HG03571 (cell line): ENCODE measurements around the gene CUEDC2.
"Not testable (repeated sequence)": the region's sequence is repeated elsewhere in the genome, so short reads cannot be mapped to it uniquely, and the experiment has no call there.

Source experiments
- ATAC-seq: cut with Tn5 transposase; IDR thresholded peaks from one replicate; pipeline ENCODE4 v1.9.1; 2021; ENCODE audit not compliant: unreplicated experiment

CUEDC2 gene

DNA sequence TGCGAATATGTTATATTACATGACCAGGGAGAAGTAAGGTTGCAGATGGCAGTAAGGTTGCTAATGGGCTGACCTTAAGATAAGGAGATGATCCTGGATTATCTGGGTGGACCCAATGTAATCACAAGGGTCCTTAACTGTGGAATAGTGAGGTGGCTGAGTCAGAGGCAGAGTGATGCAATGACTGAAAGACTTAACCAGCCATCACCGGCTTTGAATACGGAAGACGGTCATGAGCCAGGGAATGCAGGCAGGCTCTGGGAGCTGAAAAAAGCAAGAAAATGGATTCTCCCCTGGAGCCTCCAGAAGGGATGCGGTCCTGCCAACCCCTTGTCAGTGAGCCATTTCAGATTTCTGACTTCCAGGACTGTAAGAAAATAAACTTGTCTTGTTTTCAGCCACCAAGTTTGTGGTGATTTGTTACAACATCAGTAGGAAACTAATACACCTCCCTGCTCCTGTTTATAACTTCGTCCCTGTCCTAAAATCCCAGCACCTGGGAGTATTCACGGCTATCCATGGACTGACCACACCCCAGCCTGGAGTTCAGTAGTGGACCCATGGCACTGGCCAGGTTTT is 23.6 kb upstream of the CUEDC2 start:
- ATAC-seq: no peak

- not testable (repeated sequence) for ATAC-seq
These were observed 22.5 kb upstream of the CUEDC2 start for GRCh38 chr10:102454662-102455487.

DNA sequence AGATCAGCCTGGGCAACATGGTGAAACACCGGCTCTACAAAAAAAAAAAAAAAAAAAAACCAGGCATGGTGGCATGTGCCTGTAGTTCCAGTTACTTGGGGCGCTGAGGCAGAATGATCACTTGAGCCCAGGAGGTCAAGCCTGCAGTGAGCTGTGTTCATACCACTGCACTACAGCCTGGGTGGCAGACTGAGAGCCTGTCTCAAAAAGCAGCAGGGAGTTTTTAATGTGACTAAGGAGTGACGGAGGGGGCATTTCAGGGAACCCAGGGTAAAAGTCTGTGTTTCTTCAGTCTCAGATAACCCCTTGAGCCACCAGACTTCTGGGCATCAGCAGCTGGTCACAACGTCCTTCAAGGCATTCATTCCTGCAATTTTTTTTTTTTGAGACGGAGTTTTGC is 21.1 kb upstream of the CUEDC2 start:
- no peak for ATAC-seq

DNA sequence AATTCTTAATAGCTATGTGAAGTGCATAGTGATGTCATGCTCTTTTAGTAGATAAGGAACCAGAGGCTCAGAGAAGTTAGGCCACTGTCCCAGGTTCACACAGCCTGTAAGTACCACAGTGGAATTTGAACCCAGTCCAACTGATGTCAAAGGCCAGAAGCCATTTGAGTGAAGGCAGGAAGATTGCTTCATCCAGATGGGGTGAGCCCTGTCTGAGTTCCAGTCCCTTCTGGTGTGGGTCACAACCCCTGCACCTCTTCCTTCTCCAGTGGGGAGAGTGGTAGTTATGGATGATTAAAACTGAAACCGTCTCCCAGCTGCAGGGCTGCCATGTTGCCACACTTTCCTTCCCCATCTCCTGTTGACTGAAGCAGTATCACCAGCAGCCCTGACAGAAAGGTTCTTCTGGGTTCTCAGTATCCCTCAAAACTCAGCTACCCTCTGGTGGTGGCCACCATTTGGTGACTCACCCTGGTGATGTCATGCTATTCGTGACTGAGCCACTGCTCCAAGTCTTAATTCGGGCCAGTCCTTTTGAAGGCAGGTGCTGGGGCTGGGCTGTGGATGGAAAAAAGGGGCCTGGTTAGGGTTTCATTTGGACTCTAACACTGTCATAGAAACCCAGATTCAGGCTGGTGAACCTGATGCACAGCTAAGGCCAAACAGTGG is 20.4 kb upstream of the CUEDC2 start:
- no peak for ATAC-seq

- no peak for ATAC-seq
These were observed 19.0 kb upstream of the CUEDC2 start, which contains the start of gene C10orf95 for GRCh38 chr10:102451105-102451969. C10orf95 (minus strand) TSS chr10:102451543; CDS start chr10:102451093, 450 bp downstream.

- peak; percentile 78 for ATAC-seq
These were observed 18.2 kb upstream of the CUEDC2 start for GRCh38 chr10:102450374-102451104.

DNA sequence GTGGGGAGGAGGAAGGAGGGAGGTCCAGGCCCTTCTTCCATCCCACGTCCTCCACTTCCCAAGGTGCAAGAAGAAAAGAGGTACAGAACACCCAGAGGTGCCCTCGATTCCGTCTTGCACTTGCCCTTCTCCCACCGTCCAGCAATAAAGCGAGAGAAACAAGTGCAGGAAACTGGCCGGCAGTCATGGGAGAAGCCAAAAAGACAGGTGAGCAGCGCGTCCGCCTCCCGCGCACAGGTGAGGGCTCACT is 17.7 kb upstream of the CUEDC2 start:
- ATAC-seq: peak; percentile 6

- ATAC-seq: peak; percentile 33
These were observed 17.1 kb upstream of the CUEDC2 start for GRCh38 chr10:102449321-102450123.

- no peak for ATAC-seq
These were observed 12.5 kb upstream of the CUEDC2 start for GRCh38 chr10:102444851-102445250.

DNA sequence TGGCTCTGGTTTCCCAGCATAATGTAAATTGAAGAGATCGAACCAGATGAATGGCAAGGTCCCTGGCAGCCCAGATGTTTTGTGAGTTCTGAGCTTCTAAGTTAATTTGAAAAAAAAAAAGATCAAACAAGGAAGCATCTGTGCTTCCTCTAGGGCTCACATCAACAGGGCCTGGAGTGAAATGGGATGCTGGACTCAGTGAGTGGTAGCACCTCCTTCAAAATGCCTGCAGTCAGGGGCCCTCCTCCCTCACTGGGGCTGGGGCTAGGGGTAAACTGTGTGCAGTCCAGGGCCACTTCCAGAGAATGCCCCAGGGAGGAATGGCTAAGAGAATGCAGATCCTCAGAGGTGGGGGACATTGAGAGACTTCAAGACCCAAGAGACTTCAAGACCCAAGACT is 6.0 kb upstream of the CUEDC2 start:
- ATAC-seq: no peak

DNA sequence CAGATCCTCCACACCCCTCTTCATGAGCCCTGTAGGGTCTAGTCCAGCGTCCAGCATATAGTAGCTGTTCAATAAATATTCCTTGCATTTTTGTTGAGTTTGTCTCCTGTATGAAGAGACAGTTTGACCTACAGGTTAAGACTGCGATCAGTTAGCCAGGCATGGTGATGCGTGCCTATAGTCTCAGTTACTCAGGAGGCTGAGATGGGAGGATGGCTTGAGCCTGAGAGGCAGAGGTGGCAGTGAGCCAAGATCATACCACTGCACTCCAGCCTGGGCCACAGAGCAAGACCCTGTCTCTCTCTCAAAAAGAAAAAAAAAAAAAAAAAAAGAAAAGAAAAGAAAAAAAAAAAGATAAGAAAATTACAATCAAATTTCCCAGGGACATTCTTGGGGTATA is 5.1 kb upstream of the CUEDC2 start:
- ATAC-seq: no peak

GRCh38 chr10:102436312-102436711 is 3.9 kb upstream of the CUEDC2 start:
- no peak for ATAC-seq

- no peak for ATAC-seq
These were observed 3.3 kb upstream of the CUEDC2 start for GRCh38 chr10:102435529-102436233.

- no peak for ATAC-seq
These were observed 2.7 kb upstream of the CUEDC2 start for GRCh38 chr10:102435133-102435497.

DNA sequence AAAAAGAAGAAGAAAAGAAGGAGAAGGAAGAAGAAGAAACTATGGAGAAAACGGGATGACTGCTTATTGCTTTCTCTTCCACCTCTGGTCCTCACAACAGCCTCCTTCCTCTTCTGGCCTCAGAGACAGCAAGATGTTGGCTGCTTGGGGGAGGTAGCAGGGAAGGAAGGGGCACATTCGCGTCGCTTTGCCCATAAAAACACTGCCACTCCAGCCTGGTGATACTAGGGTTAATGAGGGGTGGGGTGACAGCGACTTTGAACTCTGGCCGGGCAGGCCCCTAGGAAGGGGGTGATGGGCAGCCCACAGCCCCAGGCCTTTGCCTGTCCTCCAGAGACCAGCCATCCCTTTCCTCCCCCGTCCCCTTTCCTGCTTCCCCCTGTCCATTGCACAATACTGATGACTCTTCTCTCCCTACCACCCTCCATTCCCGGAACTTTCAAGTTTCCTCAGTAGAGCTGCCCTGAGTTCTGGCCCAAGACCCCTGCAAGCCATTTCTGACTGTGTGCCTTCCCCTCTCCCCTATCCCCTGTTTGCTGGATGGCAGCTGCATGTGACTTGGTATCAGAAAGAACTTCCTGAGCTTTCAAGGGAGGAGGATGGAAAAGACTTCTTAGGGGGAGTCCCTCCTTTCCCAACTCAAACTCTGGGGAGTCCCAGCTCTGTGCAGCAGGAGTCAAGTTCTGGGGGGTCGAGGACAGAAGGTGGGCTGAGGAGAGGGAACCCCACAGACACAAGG is 2.2 kb upstream of the CUEDC2 start:
- no peak for ATAC-seq

DNA sequence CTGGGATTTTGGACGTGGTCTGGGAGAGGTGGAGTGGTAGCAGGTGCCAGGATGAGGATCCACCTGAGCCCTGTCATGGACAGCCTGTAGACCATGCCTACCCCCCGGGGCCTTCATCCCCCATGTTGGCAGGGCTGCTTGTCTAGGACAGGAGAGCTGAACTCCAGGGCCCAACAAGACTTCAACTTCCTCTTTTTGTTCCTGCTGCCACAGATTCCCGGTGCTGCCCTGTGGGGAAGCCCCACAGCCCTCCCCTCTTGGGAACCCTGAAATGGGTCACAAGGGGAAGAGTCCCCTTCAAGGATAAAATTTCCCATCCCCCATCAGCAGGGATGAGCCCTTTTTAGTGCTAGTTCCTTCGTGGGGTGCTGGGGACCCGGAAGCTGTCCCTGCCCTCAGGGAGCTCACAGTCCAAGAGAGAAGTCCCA is 1.3 kb upstream of the CUEDC2 start:
- ATAC-seq: no peak

DNA sequence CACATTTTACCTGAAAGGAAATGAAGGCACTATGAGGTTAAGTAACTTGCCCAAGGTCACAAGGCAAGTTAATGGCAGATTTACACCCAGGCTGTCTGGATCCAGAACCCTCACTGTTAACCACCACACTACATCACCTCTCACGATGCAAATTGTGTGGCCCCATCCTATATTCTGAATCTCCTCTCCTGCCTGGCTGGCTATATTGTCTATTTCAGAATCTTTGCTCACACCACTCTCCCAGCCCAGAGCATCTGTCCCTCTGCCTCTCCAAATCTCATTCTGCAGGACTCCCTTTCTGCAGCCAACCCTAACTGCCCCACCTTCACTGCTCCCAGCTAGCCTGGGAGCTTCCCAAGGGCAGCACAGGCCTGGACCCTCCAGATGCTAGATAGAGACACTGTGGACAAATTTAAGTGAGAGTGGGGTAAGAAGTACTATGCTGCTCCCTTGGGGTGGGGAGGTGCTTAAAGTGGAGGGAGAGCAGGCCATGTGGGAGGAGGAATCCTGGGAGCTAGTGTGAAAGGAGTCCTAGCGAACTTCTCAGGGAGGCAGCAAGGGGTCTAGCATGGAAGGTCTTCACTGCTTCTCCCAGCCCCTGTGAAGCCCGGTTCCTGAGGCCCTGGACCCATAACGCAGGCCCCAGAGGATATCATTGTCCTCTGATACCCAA is 786 bp downstream of the CUEDC2 start:
- no peak for ATAC-seq

- ATAC-seq: no peak
These were observed 2.9 kb downstream of the CUEDC2 start for GRCh38 chr10:102429468-102429867.
